Adrenal gland (tissue), 5 donors: ENCODE results near the gene CD300E.

Experiments used
- CTCF ChIP-seq, 6 experiments: fragments of 450-650 bp in 4 of 6; fragments of 200-600 bp in 2 of 6; sonication (generic) in 1 of 6; IDR thresholded peaks; 1 replicate in 5 of 6; 2 replicates in 1 of 6; pipeline versions ENCODE4 v1.5.1 to v1.8.0; 2016 to 2021; ENCODE audit warnings: antibody characterized with exemption in 6 of 6, mild to moderate bottlenecking in 2 of 6, moderate library complexity in 1 of 6
- POLR2A ChIP-seq, 2 donors: fragments of 450-650 bp; IDR thresholded peaks; one replicate each; pipeline ENCODE4 v1.6.1; 2017; ENCODE audit warnings: antibody characterized with exemption in 2 of 2, mild to moderate bottlenecking in 2 of 2, moderate library complexity in 1 of 2
- donor health status: DM: no; HTN: no; CAD: no.

GRCh38 chr17:74571621-74572270 is 51.8 kb downstream of the CD300E start:
- TF ChIP-seq CTCF (IDR thresholded peaks at IDR 0.05) (no peak), POLR2A (IDR thresholded peaks at IDR 0.05) (no peak)
